Mammary epithelial cell (primary cell): ENCODE data around the gene C1QTNF9.

Experiments
- CTCF ChIP-seq, 2 donors: IDR thresholded peaks in 1 of 2; conservative IDR thresholded peaks in 1 of 2; 2 replicates each; pipeline ENCODE4 v1.5.1; 2011 to 2012; ENCODE audit warnings: inconsistent platforms in 2 of 2, low read length in 2 of 2, mild to moderate bottlenecking in 2 of 2, control low read depth in 1 of 2, low read depth in 1 of 2; ENCODE audit not compliant: insufficient read depth in 1 of 2; ENCODE audit errors: extremely low read depth in 1 of 2
- EZH2 ChIP-seq: IDR thresholded peaks from 2 replicates; pipeline ENCODE4 v1.6.1; 2012; ENCODE audit warnings: low read length, inconsistent platforms, borderline replicate concordance

- no peak for TF ChIP-seq CTCF (conservative IDR thresholded peaks at IDR 0.05 in 1 of 2, IDR thresholded peaks at IDR 0.05 in 1 of 2; ENCODE audit: extremely low read depth in 1 of 2, insufficient read depth in 1 of 2, low read depth in 1 of 2, low read length in 2 of 2)
- no peak for TF ChIP-seq EZH2
Measured at GRCh38 chr13:24340608-24340955, 31.2 kb downstream of the C1QTNF9 start.
